ENCODE results near the gene ESR2. TPM values are rescaled to one million over a fixed set of nuclear protein-coding genes. Genes with fewer than 3 reads are reported as not detected.

The ESR2 gene
- total RNA-seq, 5 donors from 2014 or later (not counting 1 experiment from before 2014, with no cell fraction given): 0.20 to 0.70 (median 0.43) TPM; not detected in 1

GRCh38 chr14:64092940-64093339 is 201.2 kb downstream of the ESR2 start:
- no peaks in the 10 kb centered on the region for H3K9me3 ChIP-seq
- H3K36me3 ChIP-seq (ENCODE audit: control insufficient read depth in 2 of 2, extremely low read depth in 1 of 2, insufficient read depth in 1 of 2, low read length in 1 of 2): peaks cover 13 to 67% of the 10 kb centered on the region in 2 donors
- H3K4me3 Mint-ChIP-seq: no peak overlapping the region
- no peaks in the 10 kb centered on the region for H3K27me3 ChIP-seq (replicated peaks in 1 of 2; ENCODE audit: control insufficient read depth in 2 of 2, extremely low read depth in 1 of 2, insufficient read depth in 2 of 2, low read length in 1 of 2)
- no peak overlapping the region for H3K4me3 ChIP-seq (ENCODE audit: control insufficient read depth in 1 of 2, extremely low read depth in 1 of 2, low read length in 1 of 2)
- no peaks in the 10 kb centered on the region for H3K4me1 ChIP-seq (ENCODE audit: control insufficient read depth in 1 of 2, extremely low read depth in 1 of 2, insufficient read depth in 2 of 2, low read length in 2 of 2)
- no CpG with 5 or more reads among the region's 5 CpGs for WGBS (ENCODE audit: insufficient coverage)
- POLR2A ChIA-PET: interaction anchor here in 1 of 2 donors (0.5 kb wide), 1 partner anchor 149 kb away, joined by 3 read pairs; no protein-coding TSS in a partner anchor
- CTCF ChIA-PET: no interaction called here
- H3K36me3 Mint-ChIP-seq: peaks cover 68% of the 10 kb centered on the region
- no peaks in the 10 kb centered on the region for H3K9me3 Mint-ChIP-seq
- no peaks in the 10 kb centered on the region for H3K4me1 Mint-ChIP-seq
- H3K27ac ChIP-seq (ENCODE audit: low read length): no peak overlapping the region
- no peak for ATAC-seq (replicated peaks in 1 of 4)
- H3K27ac Mint-ChIP-seq: no peak overlapping the region
- no peak for DNase-seq
- no peaks in the 10 kb centered on the region for H3K27me3 Mint-ChIP-seq

- no peak for DNase-seq
Measured at GRCh38 chr14:64092338-64092737, 201.8 kb downstream of the ESR2 start.

GRCh38 chr14:64091217-64091616 is 203.0 kb downstream of the ESR2 start:
- no CpG with 5 or more reads among the region's 1 CpG for WGBS (ENCODE audit: insufficient coverage)
- no peak overlapping the region for H3K4me3 Mint-ChIP-seq
- no peak for ATAC-seq (replicated peaks in 1 of 4)

More at GRCh38 chr14:64092338-64092737, 201.8 kb downstream of the ESR2 start:
- Histone ChIP-seq H3K9me3 (no peaks in the 10 kb centered on the region), H3K4me3 (ENCODE audit: control insufficient read depth in 1 of 2, extremely low read depth in 1 of 2, low read length in 1 of 2) (no peak overlapping the region), H3K4me1 (ENCODE audit: control insufficient read depth in 1 of 2, extremely low read depth in 1 of 2, insufficient read depth in 2 of 2, low read length in 2 of 2) (no peaks in the 10 kb centered on the region), H3K27me3 (replicated peaks in 1 of 2; ENCODE audit: control insufficient read depth in 2 of 2, extremely low read depth in 1 of 2, insufficient read depth in 2 of 2, low read length in 1 of 2) (no peaks in the 10 kb centered on the region), H3K36me3 (ENCODE audit: control insufficient read depth in 2 of 2, extremely low read depth in 1 of 2, insufficient read depth in 1 of 2, low read length in 1 of 2) (peaks cover 13 to 66% of the 10 kb centered on the region in 2 donors), H3K27ac (ENCODE audit: low read length) (no peak overlapping the region)
- H3K27me3 Mint-ChIP-seq: no peaks in the 10 kb centered on the region
- peaks cover 63% of the 10 kb centered on the region for H3K36me3 Mint-ChIP-seq
- H3K4me3 Mint-ChIP-seq: no peak overlapping the region
- WGBS (ENCODE audit: insufficient coverage): no CpG with 5 or more reads among the region's 4 CpGs
- CTCF ChIA-PET: no interaction called here
- no peaks in the 10 kb centered on the region for H3K9me3 Mint-ChIP-seq
- no peak for ATAC-seq (replicated peaks in 1 of 4)
- POLR2A ChIA-PET: interaction anchor here in 1 of 2 donors (0.5 kb wide), 1 partner anchor 150 kb away, joined by 3 read pairs; no protein-coding TSS in a partner anchor
- H3K27ac Mint-ChIP-seq: no peak overlapping the region
- H3K4me1 Mint-ChIP-seq: no peaks in the 10 kb centered on the region

GRCh38 chr14:64089920-64090319 is 204.3 kb downstream of the ESR2 start:
- Histone ChIP-seq H3K4me1 (ENCODE audit: control insufficient read depth in 1 of 2, extremely low read depth in 1 of 2, insufficient read depth in 2 of 2, low read length in 2 of 2) (no peaks in the 10 kb centered on the region), H3K27ac (ENCODE audit: low read length) (no peak overlapping the region), H3K4me3 (ENCODE audit: control insufficient read depth in 1 of 2, extremely low read depth in 1 of 2, low read length in 1 of 2) (no peak overlapping the region), H3K27me3 (replicated peaks in 1 of 2; ENCODE audit: control insufficient read depth in 2 of 2, extremely low read depth in 1 of 2, insufficient read depth in 2 of 2, low read length in 1 of 2) (no peaks in the 10 kb centered on the region), H3K36me3 (ENCODE audit: control insufficient read depth in 2 of 2, extremely low read depth in 1 of 2, insufficient read depth in 1 of 2, low read length in 1 of 2) (peaks cover 13 to 67% of the 10 kb centered on the region in 2 donors), H3K9me3 (no peaks in the 10 kb centered on the region)
- DNase-seq (no peak), ATAC-seq (replicated peaks in 1 of 4) (no peak)
- no peak overlapping the region for H3K4me3 Mint-ChIP-seq
- H3K27me3 Mint-ChIP-seq: no peaks in the 10 kb centered on the region
- no peak overlapping the region for H3K27ac Mint-ChIP-seq
- 100% methylated on average over 1 of the region's 2 CpGs for WGBS (ENCODE audit: insufficient coverage)
- H3K4me1 Mint-ChIP-seq: no peaks in the 10 kb centered on the region
- no peaks in the 10 kb centered on the region for H3K9me3 Mint-ChIP-seq
- ChIA-PET CTCF (no interaction called here), POLR2A (no interaction called here)
- H3K36me3 Mint-ChIP-seq: peaks cover 54% of the 10 kb centered on the region

More at GRCh38 chr14:64091217-64091616, 203.0 kb downstream of the ESR2 start:
- Histone ChIP-seq H3K36me3 (ENCODE audit: control insufficient read depth in 2 of 2, extremely low read depth in 1 of 2, insufficient read depth in 1 of 2, low read length in 1 of 2) (peaks cover 13 to 60% of the 10 kb centered on the region in 2 donors), H3K27ac (ENCODE audit: low read length) (no peak overlapping the region), H3K9me3 (no peaks in the 10 kb centered on the region), H3K4me1 (ENCODE audit: control insufficient read depth in 1 of 2, extremely low read depth in 1 of 2, insufficient read depth in 2 of 2, low read length in 2 of 2) (no peaks in the 10 kb centered on the region), H3K27me3 (replicated peaks in 1 of 2; ENCODE audit: control insufficient read depth in 2 of 2, extremely low read depth in 1 of 2, insufficient read depth in 2 of 2, low read length in 1 of 2) (no peaks in the 10 kb centered on the region), H3K4me3 (ENCODE audit: control insufficient read depth in 1 of 2, extremely low read depth in 1 of 2, low read length in 1 of 2) (no peak overlapping the region)
- DNase-seq: no peak
- ChIA-PET CTCF (no interaction called here), POLR2A (no interaction called here)
- Mint-ChIP-seq H3K36me3 (peaks cover 58% of the 10 kb centered on the region), H3K27me3 (no peaks in the 10 kb centered on the region), H3K9me3 (no peaks in the 10 kb centered on the region), H3K27ac (no peak overlapping the region), H3K4me1 (no peaks in the 10 kb centered on the region)

- no peaks in the 10 kb centered on the region for H3K4me1 ChIP-seq (ENCODE audit: control insufficient read depth in 1 of 2, extremely low read depth in 1 of 2, insufficient read depth in 2 of 2, low read length in 2 of 2)
- DNase-seq: no peak
- ChIA-PET POLR2A (no interaction called here), CTCF (interaction anchor here in 1 of 2 donors (0.6 to 0.9 kb wide), 2 partner anchors 38 to 346 kb away, joined by 3 read pairs; no protein-coding TSS in a partner anchor)
- no peaks in the 10 kb centered on the region for H3K27me3 ChIP-seq (replicated peaks in 1 of 2; ENCODE audit: control insufficient read depth in 2 of 2, extremely low read depth in 1 of 2, insufficient read depth in 2 of 2, low read length in 1 of 2)
- no peaks in the 10 kb centered on the region for H3K9me3 ChIP-seq
- H3K4me3 ChIP-seq (ENCODE audit: control insufficient read depth in 1 of 2, extremely low read depth in 1 of 2, low read length in 1 of 2): no peak overlapping the region
- H3K27ac ChIP-seq (ENCODE audit: low read length): no peak overlapping the region
- H3K36me3 ChIP-seq (ENCODE audit: control insufficient read depth in 2 of 2, extremely low read depth in 1 of 2, insufficient read depth in 1 of 2, low read length in 1 of 2): peaks cover 13 to 73% of the 10 kb centered on the region in 2 donors
- no peak overlapping the region for H3K4me3 Mint-ChIP-seq
- H3K27ac Mint-ChIP-seq: no peak overlapping the region
- no peaks in the 10 kb centered on the region for H3K27me3 Mint-ChIP-seq
- no peak for ATAC-seq (replicated peaks in 1 of 4)
- H3K36me3 Mint-ChIP-seq: peaks cover 52% of the 10 kb centered on the region
- no peaks in the 10 kb centered on the region for H3K9me3 Mint-ChIP-seq
- H3K4me1 Mint-ChIP-seq: no peaks in the 10 kb centered on the region
Measured at GRCh38 chr14:64088647-64088964, 205.6 kb downstream of the ESR2 start.

- Mint-ChIP-seq H3K4me1 (no peaks in the 10 kb centered on the region), H3K27me3 (no peaks in the 10 kb centered on the region), H3K36me3 (peaks cover 65% of the 10 kb centered on the region), H3K9me3 (no peaks in the 10 kb centered on the region), H3K27ac (no peak overlapping the region), H3K4me3 (no peak overlapping the region)
- H3K27ac ChIP-seq (ENCODE audit: low read length): no peak overlapping the region
- no peaks in the 10 kb centered on the region for H3K9me3 ChIP-seq
- DNase-seq: no peak
- POLR2A ChIA-PET: interaction anchor here in 1 of 2 donors (0.6 kb wide), 1 partner anchor 841 kb away, joined by 7 read pairs; no protein-coding TSS in a partner anchor
- no peaks in the 10 kb centered on the region for H3K27me3 ChIP-seq (replicated peaks in 1 of 2; ENCODE audit: control insufficient read depth in 2 of 2, extremely low read depth in 1 of 2, insufficient read depth in 2 of 2, low read length in 1 of 2)
- no peak overlapping the region for H3K4me3 ChIP-seq (ENCODE audit: control insufficient read depth in 1 of 2, extremely low read depth in 1 of 2, low read length in 1 of 2)
- CTCF ChIA-PET: no interaction called here
- no peak for ATAC-seq (replicated peaks in 1 of 4)
- no peaks in the 10 kb centered on the region for H3K4me1 ChIP-seq (ENCODE audit: control insufficient read depth in 1 of 2, extremely low read depth in 1 of 2, insufficient read depth in 2 of 2, low read length in 2 of 2)
- WGBS (ENCODE audit: insufficient coverage): 85% methylated on average over 5 of the region's 7 CpGs
- H3K36me3 ChIP-seq (ENCODE audit: control insufficient read depth in 2 of 2, extremely low read depth in 1 of 2, insufficient read depth in 1 of 2, low read length in 1 of 2): peaks cover 3 to 79% of the 10 kb centered on the region in 2 donors
Measured at GRCh38 chr14:64082837-64083236, 211.3 kb downstream of the ESR2 start.

Data from T-cell (primary cell).